Mesodermal cell (in vitro differentiated cells): ENCODE results near the gene DAP.
"Not testable (repeated sequence)": the region's sequence is repeated elsewhere in the genome, so short reads cannot be mapped to it uniquely, and the experiment has no call there.

ENCODE experiments used
- H3K27ac ChIP-seq: 2 replicates; pipeline ENCODE4 v1.7.0; 2013; ENCODE audit warnings: mild to moderate bottlenecking, low read depth, low read length, moderate library complexity; ENCODE audit not compliant: severe bottlenecking
- H3K36me3 ChIP-seq: 2 replicates; pipeline ENCODE4 v1.7.1; 2013; ENCODE audit warnings: mild to moderate bottlenecking, low read length, moderate library complexity; ENCODE audit not compliant: control insufficient read depth, insufficient read depth
- H3K4me1 ChIP-seq: one replicate; pipeline ENCODE4 v1.7.1; 2013; ENCODE audit warnings: mild to moderate bottlenecking, low read length; ENCODE audit not compliant: insufficient read depth, control insufficient read depth, poor library complexity, severe bottlenecking
- H3K4me3 ChIP-seq: 2 replicates; pipeline ENCODE4 v1.7.0; 2013; ENCODE audit warnings: low read length, control low read depth, mild to moderate bottlenecking; ENCODE audit not compliant: insufficient read depth, poor library complexity, severe bottlenecking; ENCODE audit errors: extremely low read depth
- H3K9me3 ChIP-seq: 2 replicates; pipeline ENCODE4 v1.7.1; 2013; ENCODE audit warnings: mild to moderate bottlenecking, low read length, moderate library complexity; ENCODE audit not compliant: control insufficient read depth
- WGBS, 2 experiments: methylation state at CpG; one replicate each; pipeline ENCODE4 v1.1.5; 2013; ENCODE audit warnings: missing lambda C conversion rate in 2 of 2; ENCODE audit not compliant: insufficient coverage in 2 of 2; 5-methylcytosine and 5-hydroxymethylcytosine counted together

The DAP gene

DNA sequence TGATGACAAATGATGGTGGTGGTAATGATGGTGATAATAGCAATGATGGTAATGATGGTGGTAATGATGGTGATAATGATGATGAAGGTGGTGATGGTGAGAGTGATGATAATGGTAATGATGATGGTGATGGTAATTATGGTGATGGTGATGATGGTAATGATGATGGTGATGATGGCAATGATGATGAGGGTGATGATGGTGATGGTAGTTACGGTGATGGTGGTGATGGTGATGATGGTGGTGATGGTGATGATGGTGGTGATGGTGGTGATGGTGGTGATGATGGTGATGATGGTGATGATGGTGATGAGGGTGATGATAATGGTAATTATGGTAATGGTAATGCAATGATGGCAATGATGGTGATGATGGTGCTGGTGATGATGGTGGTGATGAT is 91.1 kb downstream of the DAP start:
- Histone ChIP-seq H3K4me3 (no peak overlapping the region), H3K36me3 (no peaks in the 10 kb centered on the region), H3K27ac (no peak overlapping the region), H3K4me1 (no peaks in the 10 kb centered on the region), H3K9me3 (no peaks in the 10 kb centered on the region)
- WGBS, 2 experiments = 89 to 100% methylated on average over 1 of the region's 1 CpG

DNA sequence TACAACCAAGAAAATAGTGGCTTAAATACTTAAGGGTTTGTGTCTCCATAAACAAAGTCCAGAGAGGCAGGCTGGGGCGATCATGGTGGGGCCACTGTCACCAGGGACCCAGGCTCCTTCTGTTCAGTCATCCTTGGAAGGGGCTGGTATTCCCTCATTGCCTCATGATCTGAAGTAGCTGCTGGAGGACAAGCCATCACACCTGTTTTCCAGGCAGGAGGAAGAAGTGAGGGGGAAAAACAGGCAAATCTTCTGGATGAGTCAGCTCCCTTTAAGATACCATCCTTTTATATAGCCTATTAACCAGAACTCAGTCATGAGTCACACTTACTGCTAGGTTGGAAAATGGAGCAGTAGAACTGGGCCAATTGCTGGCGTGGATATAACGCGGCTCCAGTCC is 92.3 kb downstream of the DAP start:
- Histone ChIP-seq H3K27ac (no peak overlapping the region), H3K9me3 (no peaks in the 10 kb centered on the region), H3K36me3 (no peaks in the 10 kb centered on the region), H3K4me3 (no peak overlapping the region), H3K4me1 (no peaks in the 10 kb centered on the region)
- 100% methylated on average over 3 of the region's 4 CpGs for WGBS, 2 experiments

DNA sequence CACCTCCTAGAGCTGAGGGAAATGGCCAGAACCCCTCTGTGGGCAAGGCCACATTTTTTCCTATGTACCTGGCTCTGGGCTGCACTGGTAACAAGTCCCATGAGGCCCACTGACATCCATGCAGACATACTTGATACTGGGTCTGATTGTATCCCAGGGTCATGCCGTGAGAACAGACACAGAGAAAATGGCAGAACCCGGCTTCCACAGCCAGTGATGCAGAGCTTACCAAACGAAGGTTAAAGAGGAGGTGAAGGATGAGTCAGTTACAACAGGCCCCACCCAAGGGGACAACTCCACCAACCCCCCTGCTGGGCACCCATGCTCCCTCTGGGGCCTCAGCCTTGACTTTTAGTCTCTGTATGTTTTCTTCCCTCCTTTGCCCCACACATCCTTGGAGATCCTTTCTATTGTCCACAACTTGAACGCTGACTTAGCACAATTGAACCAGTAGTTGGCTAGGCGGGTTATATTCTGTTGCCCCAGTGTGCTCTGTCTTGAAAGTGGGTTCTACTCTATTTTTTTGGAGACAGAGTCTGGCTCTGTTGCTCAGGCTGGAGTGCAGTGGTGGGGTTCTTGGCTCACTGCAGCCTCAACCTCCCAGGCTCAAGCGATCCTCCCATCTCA is 93.5 kb downstream of the DAP start:
- H3K9me3 ChIP-seq = no peaks in the 10 kb centered on the region
- no peaks in the 10 kb centered on the region for H3K36me3 ChIP-seq
- H3K4me3 ChIP-seq = no peak overlapping the region
- WGBS, 2 experiments = 85 to 92% methylated on average over 5 to 6 of the region's 6 CpGs
- no peaks in the 10 kb centered on the region for H3K4me1 ChIP-seq
- no peak overlapping the region for H3K27ac ChIP-seq

DNA sequence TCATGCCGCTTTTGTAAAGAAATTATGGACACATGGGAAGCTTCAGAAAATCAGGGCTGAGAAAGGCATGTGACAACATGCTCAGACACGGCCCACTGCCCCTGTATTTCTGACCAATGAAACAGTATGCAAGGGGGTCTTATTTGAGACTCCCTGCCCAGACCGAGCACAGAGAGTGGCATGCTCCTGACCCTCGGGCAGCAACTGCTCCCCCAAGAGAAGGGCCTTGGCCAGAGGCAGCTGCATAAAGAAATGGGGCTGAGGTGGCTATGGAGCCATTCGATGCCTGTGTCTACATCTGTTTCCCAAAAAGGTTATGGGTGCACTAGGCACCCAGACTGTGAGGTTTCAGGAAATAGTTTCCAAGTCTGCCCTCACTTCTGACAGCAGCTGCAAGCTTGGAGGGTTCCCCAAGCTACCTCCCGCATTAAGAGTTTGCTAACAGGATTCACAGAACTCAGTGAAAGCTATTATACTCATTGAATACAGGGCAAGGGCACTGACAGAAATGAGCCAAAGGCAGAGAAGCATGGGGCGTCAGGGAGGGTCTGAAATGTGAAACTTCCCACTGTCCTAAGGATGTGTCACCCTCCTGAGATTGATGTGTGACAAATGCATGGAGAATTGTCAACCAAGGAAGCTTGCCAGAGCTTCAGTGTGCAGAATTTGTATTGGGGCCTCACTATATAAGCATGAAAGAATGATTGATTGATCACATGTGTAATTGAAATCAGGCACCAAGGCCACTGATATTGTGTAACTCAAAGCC is 94.3 kb downstream of the DAP start:
- no peaks in the 10 kb centered on the region for H3K9me3 ChIP-seq
- H3K27ac ChIP-seq = no peak overlapping the region
- WGBS, 2 experiments = 89 to 92% methylated on average over 6 to 7 of the region's 7 CpGs
- H3K4me1 ChIP-seq = no peaks in the 10 kb centered on the region
- H3K4me3 ChIP-seq = no peak overlapping the region
- H3K36me3 ChIP-seq = no peaks in the 10 kb centered on the region

DNA sequence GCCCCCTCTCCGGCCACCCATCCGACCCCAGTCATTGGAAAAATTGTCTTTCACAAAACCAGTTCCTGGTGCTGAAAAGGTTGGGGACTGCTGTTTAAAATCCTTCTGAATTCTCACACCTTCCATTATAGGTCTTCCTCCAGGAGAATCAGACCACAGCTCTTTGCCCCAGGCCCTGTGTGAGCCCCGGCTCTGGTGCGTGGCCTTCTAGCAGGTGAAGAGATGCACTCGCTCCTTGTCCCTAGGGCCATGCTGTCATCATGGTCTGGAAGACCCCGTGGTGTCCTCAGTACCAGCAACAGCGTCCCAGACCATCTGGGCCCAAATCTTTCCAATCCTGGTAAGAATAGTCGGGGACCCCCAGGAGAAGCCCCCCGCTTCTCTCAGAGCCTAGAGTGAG is 95.2 kb downstream of the DAP start:
- Histone ChIP-seq H3K27ac (no peak overlapping the region), H3K36me3 (no peaks in the 10 kb centered on the region), H3K4me3 (no peak overlapping the region), H3K9me3 (no peaks in the 10 kb centered on the region), H3K4me1 (no peaks in the 10 kb centered on the region)
- 92 to 96% methylated on average over 6 to 8 of the region's 9 CpGs for WGBS, 2 experiments

DNA sequence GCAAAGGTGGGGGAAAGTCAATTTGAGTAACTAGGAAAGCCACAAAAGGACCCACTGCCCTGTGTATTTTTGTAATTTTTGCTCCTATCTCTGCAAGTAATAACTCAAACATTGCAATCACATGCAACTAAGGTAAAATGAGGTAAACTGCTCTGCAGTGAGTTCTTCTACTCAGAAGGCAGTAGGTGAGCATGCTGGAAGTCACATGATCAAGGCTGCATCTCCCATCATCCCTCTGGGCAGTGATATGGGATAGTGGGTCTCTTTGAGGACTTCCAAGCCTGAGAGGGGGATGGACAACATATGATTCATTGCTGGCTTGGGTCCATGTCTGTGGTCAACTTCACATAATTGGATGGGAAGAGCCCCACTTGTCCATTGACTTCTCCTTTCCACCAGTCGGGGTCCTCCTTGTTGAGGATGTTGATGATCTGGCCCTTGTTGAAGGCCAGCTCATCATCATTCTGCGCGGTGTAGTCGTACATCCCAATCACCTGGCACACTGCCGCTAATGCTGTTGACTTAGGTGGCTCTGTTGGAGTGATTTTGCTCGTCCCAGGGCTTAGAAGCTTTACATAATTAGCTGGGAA is 96.8 kb downstream of the DAP start:
- H3K4me3 ChIP-seq, H3K36me3 ChIP-seq, H3K4me1 ChIP-seq, H3K9me3 ChIP-seq, H3K27ac ChIP-seq: not testable (repeated sequence)
- 96 to 97% methylated on average over 3 to 5 of the region's 6 CpGs for WGBS, 2 experiments

DNA sequence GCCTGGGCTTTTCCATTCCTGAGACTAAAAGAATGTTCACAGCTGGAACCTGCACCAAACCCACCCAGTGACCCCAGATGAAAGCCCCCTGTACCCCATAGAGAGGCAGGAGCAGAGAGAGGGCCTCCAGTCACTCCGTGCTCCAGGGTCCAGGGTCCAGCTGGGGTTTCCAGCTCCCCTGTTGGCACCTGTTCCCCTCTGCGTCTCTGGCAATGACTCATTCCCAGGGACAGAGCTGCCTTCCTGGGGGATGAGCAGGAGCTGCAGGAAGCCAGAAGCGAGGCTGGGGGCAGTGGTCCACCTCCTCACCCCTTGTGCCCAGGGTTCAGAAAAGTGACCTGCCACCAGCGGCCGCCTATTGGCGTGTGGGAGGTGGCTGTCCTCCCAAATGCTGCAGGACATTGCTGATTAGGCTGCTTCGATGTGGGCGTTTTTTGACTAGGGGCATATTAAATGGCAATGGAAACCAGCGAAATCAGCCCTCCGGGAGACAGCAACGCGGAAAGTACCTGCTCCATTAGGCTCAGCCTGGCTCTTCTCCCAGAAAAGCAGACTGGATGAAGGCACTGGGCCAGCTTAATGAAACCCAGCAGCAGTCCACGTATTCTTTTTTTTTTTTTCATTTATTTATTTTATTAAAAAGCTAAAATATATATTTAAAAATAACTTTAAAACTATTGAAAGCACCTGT is 97.4 kb downstream of the DAP start:
- no peaks in the 10 kb centered on the region for H3K36me3 ChIP-seq
- H3K4me3 ChIP-seq = no peak overlapping the region
- H3K4me1 ChIP-seq = no peaks in the 10 kb centered on the region
- H3K9me3 ChIP-seq = no peaks in the 10 kb centered on the region
- H3K27ac ChIP-seq = no peak overlapping the region
- WGBS, 2 experiments = 75 to 78% methylated on average over 12 of the region's 13 CpGs

DNA sequence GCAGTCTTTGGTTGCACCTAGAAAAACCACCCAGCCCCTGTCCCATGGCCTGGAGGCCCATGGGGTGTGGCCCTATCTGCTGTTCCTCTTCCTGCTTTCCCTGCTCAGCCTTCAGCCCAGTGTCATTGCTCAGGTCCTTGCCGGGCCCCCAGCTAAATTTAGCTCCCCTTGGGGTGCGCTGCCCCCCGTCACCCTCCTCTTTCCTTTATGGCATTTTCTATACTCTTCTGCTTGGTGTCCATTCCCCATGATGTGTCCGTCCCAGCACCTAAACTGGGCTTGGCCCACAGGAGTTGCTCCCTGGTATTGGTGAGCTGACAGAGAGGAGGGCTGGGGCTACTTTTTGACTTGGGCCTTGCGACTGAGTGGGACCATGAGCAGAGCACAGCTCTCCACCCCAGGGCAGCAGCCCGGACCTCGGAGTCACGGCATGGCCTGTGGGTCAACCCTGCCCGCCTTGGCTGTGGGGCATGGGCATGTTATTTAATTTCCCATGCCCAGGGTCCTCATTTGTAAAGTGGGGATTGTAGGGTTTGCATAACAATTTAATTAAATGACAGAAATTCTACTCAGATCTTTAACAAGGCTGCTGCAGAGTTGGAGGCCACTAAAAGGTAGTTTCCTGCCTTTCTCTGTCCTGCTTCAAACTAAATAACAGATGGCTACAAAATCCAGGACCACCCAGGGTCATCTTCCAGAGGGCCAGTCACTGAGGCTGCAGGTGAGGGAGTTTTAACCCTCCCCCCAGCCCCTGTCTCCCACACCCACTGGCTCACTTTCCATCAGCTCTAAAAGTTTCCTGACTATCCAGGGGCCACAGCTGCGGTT is 98.2 kb downstream of the DAP start:
- H3K27ac ChIP-seq = no peak overlapping the region
- no peaks in the 10 kb centered on the region for H3K36me3 ChIP-seq
- no peaks in the 10 kb centered on the region for H3K4me1 ChIP-seq
- WGBS, 2 experiments = 89 to 94% methylated on average over 6 to 9 of the region's 10 CpGs
- H3K4me3 ChIP-seq = no peak overlapping the region
- no peaks in the 10 kb centered on the region for H3K9me3 ChIP-seq

DNA sequence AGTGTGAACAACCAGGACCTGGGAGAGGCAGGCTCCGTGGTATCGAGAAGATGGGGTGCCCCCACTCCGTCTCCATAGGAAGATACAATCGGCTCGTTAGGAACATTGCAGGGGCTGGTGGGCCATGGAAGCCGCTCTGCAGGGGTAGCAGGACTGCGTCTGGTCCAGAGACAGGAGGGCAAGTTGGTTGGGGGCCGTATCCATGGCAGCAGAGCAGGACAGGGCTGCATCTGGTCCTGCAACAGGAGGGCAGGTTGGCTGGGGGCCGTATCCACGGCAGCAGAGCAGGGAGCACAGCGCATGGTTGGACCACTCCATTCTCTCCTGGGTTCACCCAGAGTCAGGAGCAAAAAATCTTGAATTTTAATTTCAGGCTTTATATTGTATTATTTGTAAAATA is 99.0 kb downstream of the DAP start:
- Histone ChIP-seq H3K27ac (no peak overlapping the region), H3K9me3 (no peaks in the 10 kb centered on the region), H3K4me3 (no peak overlapping the region), H3K4me1 (no peaks in the 10 kb centered on the region), H3K36me3 (no peaks in the 10 kb centered on the region)
- WGBS, 2 experiments = 95 to 98% methylated on average over 11 of the region's 11 CpGs

DNA sequence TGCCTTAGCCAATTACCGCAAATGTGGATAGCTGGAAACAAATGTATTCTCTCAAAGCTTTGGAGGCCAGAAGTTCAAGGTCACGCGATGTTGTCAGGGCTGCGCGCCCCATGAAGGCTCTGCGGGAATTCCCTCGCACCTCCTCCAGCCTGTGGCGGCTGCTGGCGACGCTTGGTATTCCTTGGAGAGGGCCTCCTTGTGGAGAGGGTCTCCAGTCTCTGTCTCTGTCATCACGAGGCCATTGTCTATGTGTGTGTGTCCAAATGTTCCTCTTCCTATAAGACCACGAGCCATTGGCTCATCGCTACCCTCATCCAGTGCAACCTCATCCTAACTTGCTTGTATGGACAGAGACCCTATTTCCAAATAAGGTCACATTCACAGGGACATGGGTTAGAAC is 99.6 kb downstream of the DAP start:
- no peak overlapping the region for H3K27ac ChIP-seq
- no peaks in the 10 kb centered on the region for H3K9me3 ChIP-seq
- 93 to 95% methylated on average over 11 to 13 of the region's 13 CpGs for WGBS, 2 experiments
- no peaks in the 10 kb centered on the region for H3K36me3 ChIP-seq
- no peak overlapping the region for H3K4me3 ChIP-seq
- no peaks in the 10 kb centered on the region for H3K4me1 ChIP-seq
